Tibial nerve (tissue), 4 donors: ENCODE results near the gene EED. TPM values are rescaled to one million over a fixed set of nuclear protein-coding genes. Genes with fewer than 3 reads are reported as not detected.

Experiments
- DNase-seq, 2 donors: peaks; one replicate each; pipeline ENCODE4 v3.0.0-alpha.2; 2019; ENCODE audit warnings: low spot score in 2 of 2
- H3K27ac ChIP-seq, 4 donors: fragments of 200-600 bp; sonication (generic) in 3 of 4; one replicate each; pipeline ENCODE4 v1.5.1; 2017 to 2019; ENCODE audit warnings: mild to moderate bottlenecking in 1 of 4
- H3K27me3 ChIP-seq, 2 donors: fragments of 200-600 bp; sonication (generic) in 1 of 2; one replicate each; pipeline versions ENCODE4 v1.5.1 to v1.6.0; 2017 to 2019
- H3K36me3 ChIP-seq, 3 donors: fragments of 200-600 bp; sonication (generic); one replicate each; pipeline ENCODE4 v1.5.1; 2018 to 2019
- H3K4me1 ChIP-seq, 4 donors: fragments of 200-600 bp; sonication (generic) in 3 of 4; one replicate each; pipeline ENCODE4 v1.5.1; 2017 to 2019
- H3K4me3 ChIP-seq, 4 donors: fragments of 200-600 bp; sonication (generic) in 3 of 4; one replicate each; pipeline ENCODE4 v1.5.1; 2017 to 2019; ENCODE audit warnings: mild to moderate bottlenecking in 1 of 4, moderate library complexity in 1 of 4
- H3K9me3 ChIP-seq, 4 donors: fragments of 200-600 bp; sonication (generic) in 3 of 4; one replicate each; pipeline ENCODE4 v1.5.1; 2017 to 2019
- CTCF ChIP-seq, 5 experiments: fragments of 200-600 bp in 3 of 5; fragments of 450-650 bp in 2 of 5; sonication (generic) in 3 of 5; IDR thresholded peaks; one replicate each; pipeline ENCODE4 v1.5.1; 2016 to 2019; ENCODE audit warnings: antibody characterized with exemption in 5 of 5, mild to moderate bottlenecking in 3 of 5, moderate library complexity in 2 of 5
- EP300 ChIP-seq, 2 donors: sonication (generic); formaldehyde crosslinking; IDR thresholded peaks; one replicate each; pipeline ENCODE4 v1.6.1; 2017; ENCODE audit warnings: antibody characterized with exemption in 2 of 2, mild to moderate bottlenecking in 1 of 2
- POLR2A ChIP-seq, 2 donors: fragments of 450-650 bp; IDR thresholded peaks; one replicate each; pipeline ENCODE4 v1.6.1; 2017; ENCODE audit warnings: antibody characterized with exemption in 2 of 2, mild to moderate bottlenecking in 2 of 2, moderate library complexity in 2 of 2
- WGBS, 2 donors: methylation state at CpG; one replicate each; pipeline ENCODE4 v1.1.5; 2018; 5-methylcytosine and 5-hydroxymethylcytosine counted together
- total RNA-seq, 4 donors: library from RNA; depleted of rRNA; stranded (reverse); fragments of >200 nt; gene quantifications; one replicate each; pipeline ENCODE4 v1.1.0, GENCODE V29; 2016

The EED gene
- total RNA-seq, 4 donors from 2014 or later = 13.3 to 18.4 (median 16.7) TPM

- no peak for DNase-seq
- WGBS, 2 donors = 48 to 65% methylated on average over 1 of the region's 1 CpG
- Histone ChIP-seq H3K36me3 (peaks cover 0 to 72% (median 0%) of the 10 kb centered on the region in 3 donors), H3K4me3 (no peak overlapping the region), H3K4me1 (no peaks in the 10 kb centered on the region), H3K27me3 (no peaks in the 10 kb centered on the region), H3K27ac (no peak overlapping the region), H3K9me3 (no peaks in the 10 kb centered on the region)
- TF ChIP-seq CTCF (IDR thresholded peaks at IDR 0.05) (no peak), EP300 (IDR thresholded peaks at IDR 0.05) (no peak), POLR2A (IDR thresholded peaks at IDR 0.05) (no peak)
These were observed 15.2 kb downstream of the EED start for GRCh38 chr11:86259730-86260129.

GRCh38 chr11:86261328-86261727 is 16.8 kb downstream of the EED start:
- H3K4me3 ChIP-seq = no peak overlapping the region
- no peak overlapping the region for H3K27ac ChIP-seq
- 89 to 100% methylated on average over 3 of the region's 3 CpGs for WGBS, 2 donors
- peaks cover 0 to 72% (median 0%) of the 10 kb centered on the region in 3 donors for H3K36me3 ChIP-seq
- DNase-seq = no peak
- no peaks in the 10 kb centered on the region for H3K9me3 ChIP-seq
- no peaks in the 10 kb centered on the region for H3K4me1 ChIP-seq
- no peaks in the 10 kb centered on the region for H3K27me3 ChIP-seq
- no peak for TF ChIP-seq POLR2A (IDR thresholded peaks at IDR 0.05)
- TF ChIP-seq EP300 (IDR thresholded peaks at IDR 0.05) = no peak
- TF ChIP-seq CTCF (IDR thresholded peaks at IDR 0.05) = no peak

GRCh38 chr11:86262387-86262786 is 17.8 kb downstream of the EED start:
- no peaks in the 10 kb centered on the region for H3K9me3 ChIP-seq
- no peaks in the 10 kb centered on the region for H3K27me3 ChIP-seq
- TF ChIP-seq EP300 (IDR thresholded peaks at IDR 0.05) = no peak
- no peak for DNase-seq
- no peak overlapping the region for H3K27ac ChIP-seq
- no peaks in the 10 kb centered on the region for H3K4me1 ChIP-seq
- H3K36me3 ChIP-seq = peaks cover 0 to 63% (median 0%) of the 10 kb centered on the region in 3 donors
- WGBS, 2 donors = 97 to 98% methylated on average over 6 of the region's 6 CpGs
- no peak overlapping the region for H3K4me3 ChIP-seq

GRCh38 chr11:86264649-86265048 is 20.1 kb downstream of the EED start:
- 98% methylated on average over 2 of the region's 2 CpGs for WGBS, 2 donors
- H3K27ac ChIP-seq = no peak overlapping the region
- DNase-seq = no peak
- H3K27me3 ChIP-seq = no peaks in the 10 kb centered on the region
- peaks cover 0 to 56% (median 0%) of the 10 kb centered on the region in 3 donors for H3K36me3 ChIP-seq
- no peaks in the 10 kb centered on the region for H3K9me3 ChIP-seq
- no peaks in the 10 kb centered on the region for H3K4me1 ChIP-seq
- H3K4me3 ChIP-seq = no peak overlapping the region
- TF ChIP-seq CTCF (IDR thresholded peaks at IDR 0.05) (no peak), POLR2A (IDR thresholded peaks at IDR 0.05) (no peak)

- Histone ChIP-seq H3K4me1 (no peaks in the 10 kb centered on the region), H3K27ac (no peak overlapping the region), H3K36me3 (peaks cover 0 to 55% (median 0%) of the 10 kb centered on the region in 3 donors), H3K9me3 (no peaks in the 10 kb centered on the region), H3K4me3 (no peak overlapping the region), H3K27me3 (no peaks in the 10 kb centered on the region)
- no peak for TF ChIP-seq POLR2A (IDR thresholded peaks at IDR 0.05)
- no peak for TF ChIP-seq EP300 (IDR thresholded peaks at IDR 0.05)
- TF ChIP-seq CTCF (IDR thresholded peaks at IDR 0.05) = no peak
- DNase-seq = no peak
These were observed 20.6 kb downstream of the EED start for GRCh38 chr11:86265194-86265593.

- DNase-seq = no peak
- TF ChIP-seq CTCF (IDR thresholded peaks at IDR 0.05) = no peak
- TF ChIP-seq POLR2A (IDR thresholded peaks at IDR 0.05) = no peak
- TF ChIP-seq EP300 (IDR thresholded peaks at IDR 0.05) = no peak
- no peak overlapping the region for H3K4me3 ChIP-seq
- peaks cover 0 to 27% (median 0%) of the 10 kb centered on the region in 3 donors for H3K36me3 ChIP-seq
- no peaks in the 10 kb centered on the region for H3K9me3 ChIP-seq
- no peaks in the 10 kb centered on the region for H3K27me3 ChIP-seq
- no peak overlapping the region for H3K27ac ChIP-seq
- no peaks in the 10 kb centered on the region for H3K4me1 ChIP-seq
- WGBS, 2 donors = 96 to 97% methylated on average over 1 of the region's 1 CpG
These were observed 25.1 kb downstream of the EED start for GRCh38 chr11:86269645-86270044.
